Measurements from ENCODE around the gene GOLGA3.

The GOLGA3 gene

GRCh38 chr12:132803125-132803524, 25.5 kb downstream of the GOLGA3 start:
- no peak overlapping the region for H2AFZ ChIP-seq (ENCODE audit: low read depth, low read length)
- no peak overlapping the region for H3K4me2 ChIP-seq (ENCODE audit: low read length)
- H3K27ac ChIP-seq (ENCODE audit: low read length) = no peak overlapping the region
- H3K4me1 ChIP-seq (ENCODE audit: low read length) = no peaks in the 10 kb centered on the region
- H3K27me3 ChIP-seq (ENCODE audit: low read depth, low read length) = no peaks in the 10 kb centered on the region
- no peaks in the 10 kb centered on the region for H3K9me3 ChIP-seq (ENCODE audit: insufficient read depth, low read length)
- H3K36me3 ChIP-seq (replicated peaks; ENCODE audit: low read depth, low read length) = no peaks in the 10 kb centered on the region
- TF ChIP-seq CTCF (IDR thresholded peaks at IDR 0.05; ENCODE audit: low read depth, low read length) = no peak
- TF ChIP-seq EZH2phosphoT487 (IDR thresholded peaks at IDR 0.05; ENCODE audit: low read depth) = no peak
- no peak overlapping the region for H3K9ac ChIP-seq (ENCODE audit: low read length)
- no peak overlapping the region for H3K4me3 ChIP-seq (ENCODE audit: low read length)
- H3K79me2 ChIP-seq (ENCODE audit: low read length) = no peaks in the 10 kb centered on the region
- no peaks in the 10 kb centered on the region for H4K20me1 ChIP-seq (ENCODE audit: insufficient read depth, low read length)

- no peaks in the 10 kb centered on the region for H3K4me1 ChIP-seq (ENCODE audit: low read length)
- no peak for TF ChIP-seq CTCF (IDR thresholded peaks at IDR 0.05; ENCODE audit: low read depth, low read length)
- TF ChIP-seq EZH2phosphoT487 (IDR thresholded peaks at IDR 0.05; ENCODE audit: low read depth) = no peak
- H4K20me1 ChIP-seq (ENCODE audit: insufficient read depth, low read length) = no peaks in the 10 kb centered on the region
- no peak overlapping the region for H3K27ac ChIP-seq (ENCODE audit: low read length)
- H3K4me2 ChIP-seq (ENCODE audit: low read length) = no peak overlapping the region
- H2AFZ ChIP-seq (ENCODE audit: low read depth, low read length) = no peak overlapping the region
- no peak overlapping the region for H3K9ac ChIP-seq (ENCODE audit: low read length)
- no peak overlapping the region for H3K4me3 ChIP-seq (ENCODE audit: low read length)
- no peaks in the 10 kb centered on the region for H3K79me2 ChIP-seq (ENCODE audit: low read length)
- no peaks in the 10 kb centered on the region for H3K36me3 ChIP-seq (replicated peaks; ENCODE audit: low read depth, low read length)
- H3K27me3 ChIP-seq (ENCODE audit: low read depth, low read length) = no peaks in the 10 kb centered on the region
- H3K9me3 ChIP-seq (ENCODE audit: insufficient read depth, low read length) = no peaks in the 10 kb centered on the region
These were observed 26.9 kb downstream of the GOLGA3 start for GRCh38 chr12:132801741-132802140.

GRCh38 chr12:132798836-132799235, 29.8 kb downstream of the GOLGA3 start:
- Histone ChIP-seq H3K9me3 (ENCODE audit: insufficient read depth, low read length) (no peaks in the 10 kb centered on the region), H4K20me1 (ENCODE audit: insufficient read depth, low read length) (no peaks in the 10 kb centered on the region), H3K4me1 (ENCODE audit: low read length) (no peaks in the 10 kb centered on the region), H3K36me3 (replicated peaks; ENCODE audit: low read depth, low read length) (no peaks in the 10 kb centered on the region), H3K4me3 (ENCODE audit: low read length) (no peak overlapping the region), H3K4me2 (ENCODE audit: low read length) (no peak overlapping the region), H3K27ac (ENCODE audit: low read length) (no peak overlapping the region), H3K27me3 (ENCODE audit: low read depth, low read length) (no peaks in the 10 kb centered on the region), H3K79me2 (ENCODE audit: low read length) (no peaks in the 10 kb centered on the region), H3K9ac (ENCODE audit: low read length) (no peak overlapping the region), H2AFZ (ENCODE audit: low read depth, low read length) (no peak overlapping the region)
- TF ChIP-seq CTCF (IDR thresholded peaks at IDR 0.05; ENCODE audit: low read depth, low read length) = no peak

- Histone ChIP-seq H3K79me2 (ENCODE audit: low read length) (no peaks in the 10 kb centered on the region), H3K27ac (ENCODE audit: low read length) (no peak overlapping the region), H3K4me1 (ENCODE audit: low read length) (no peaks in the 10 kb centered on the region), H3K27me3 (ENCODE audit: low read depth, low read length) (no peaks in the 10 kb centered on the region), H3K9me3 (ENCODE audit: insufficient read depth, low read length) (no peaks in the 10 kb centered on the region), H3K4me3 (ENCODE audit: low read length) (no peak overlapping the region), H2AFZ (ENCODE audit: low read depth, low read length) (no peak overlapping the region), H3K36me3 (replicated peaks; ENCODE audit: low read depth, low read length) (no peaks in the 10 kb centered on the region), H3K9ac (ENCODE audit: low read length) (no peak overlapping the region), H4K20me1 (ENCODE audit: insufficient read depth, low read length) (no peaks in the 10 kb centered on the region), H3K4me2 (ENCODE audit: low read length) (no peak overlapping the region)
- TF ChIP-seq EZH2phosphoT487 (IDR thresholded peaks at IDR 0.05; ENCODE audit: low read depth) = no peak
- no peak for TF ChIP-seq CTCF (IDR thresholded peaks at IDR 0.05; ENCODE audit: low read depth, low read length)
These were observed 30.7 kb downstream of the GOLGA3 start for GRCh38 chr12:132797820-132798570.

Measured in OCI-LY3 (cell line).